ENCODE measurements around the gene UMAD1.
"Not testable (repeated sequence)": the region's sequence is repeated elsewhere in the genome, so short reads cannot be mapped to it uniquely, and the experiment has no call there.

The UMAD1 gene

DNA sequence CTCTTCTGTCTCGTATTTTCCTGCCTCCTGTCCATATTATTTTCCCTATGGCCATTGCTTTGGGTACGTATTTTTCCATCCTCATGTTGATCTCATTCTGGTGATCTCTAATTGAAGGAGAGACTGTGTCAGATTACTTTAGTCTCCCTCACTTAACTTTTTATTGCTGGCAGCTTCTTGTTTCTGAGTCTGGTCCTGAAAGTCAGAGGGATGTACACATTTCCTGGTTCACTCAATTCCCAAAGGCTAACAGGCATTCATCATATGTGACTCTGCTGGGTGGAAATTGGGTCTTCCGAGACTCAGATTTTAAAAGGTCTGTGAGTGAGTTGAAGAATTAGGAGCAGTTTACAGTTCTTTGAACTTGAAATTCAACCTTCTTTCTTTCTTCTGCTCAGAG lies 10.9 kb downstream of the UMAD1 start:
- in situ Hi-C loops (cut with HindIII; ENCODE audit: low sequenced_read_pairs), result no loop called here

DNA sequence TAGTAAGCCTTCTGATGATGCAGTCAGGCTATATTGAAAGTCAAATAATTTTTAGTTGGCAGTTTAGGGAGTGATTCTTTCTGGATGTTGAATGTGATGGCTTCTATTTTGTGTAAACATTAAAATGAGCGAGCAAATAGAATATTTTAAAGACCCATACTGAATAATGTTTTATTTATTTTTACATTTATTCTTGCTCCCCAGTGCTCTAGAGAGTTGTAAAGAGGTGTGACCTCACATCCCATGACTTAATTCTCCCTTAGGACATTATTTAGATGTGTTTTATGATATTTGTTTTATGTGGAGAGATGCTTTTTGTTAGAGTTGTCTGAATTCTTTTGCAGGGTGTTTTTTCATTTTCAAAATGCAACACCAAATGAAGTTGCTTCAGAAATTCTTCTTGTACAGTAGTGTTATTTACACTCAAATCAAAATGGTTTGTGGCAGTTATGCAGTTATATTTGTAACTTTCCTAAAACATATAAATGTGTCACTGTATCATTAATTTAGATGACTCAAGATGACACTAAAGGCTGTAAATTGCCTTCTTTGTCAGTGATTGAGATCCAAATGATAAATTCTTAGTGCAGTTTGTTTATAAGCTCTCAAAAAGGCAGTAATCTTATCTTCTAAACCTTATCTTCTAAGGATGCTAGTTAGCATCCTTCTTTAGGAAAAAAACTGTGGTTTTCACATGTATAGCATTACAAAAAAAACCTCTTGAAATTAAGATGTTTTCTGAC lies 12.4 kb downstream of the UMAD1 start:
- in situ Hi-C loops (cut with HindIII; ENCODE audit: low sequenced_read_pairs), result no loop called here

DNA sequence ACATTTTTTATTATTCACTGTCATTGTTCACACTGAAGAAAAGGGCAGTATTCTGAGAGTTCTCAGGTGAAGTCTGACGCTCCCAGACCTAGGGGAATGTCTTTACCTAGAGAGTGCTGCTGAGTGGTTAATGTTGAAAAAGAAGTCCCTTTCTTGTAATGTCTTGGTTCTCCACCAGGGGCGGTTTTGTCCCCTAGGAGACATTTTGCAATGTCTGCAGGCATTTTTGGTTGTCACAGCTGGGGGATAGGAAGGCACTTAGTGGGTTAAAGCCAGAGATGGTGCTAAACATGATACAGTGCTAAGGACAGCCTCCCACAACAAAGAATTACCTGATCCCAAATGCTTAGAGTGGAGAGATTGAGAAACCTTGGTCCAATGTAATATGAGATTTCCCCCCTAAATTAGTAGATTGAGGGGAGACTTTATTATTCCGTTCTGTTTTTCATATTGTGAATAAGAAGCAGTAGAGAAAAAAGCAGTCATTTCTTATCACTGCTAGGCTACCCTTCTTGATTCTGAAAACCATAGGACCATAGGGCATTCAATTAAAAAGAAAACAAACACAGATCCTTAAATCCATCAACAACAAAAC lies 13.1 kb downstream of the UMAD1 start:
- in situ Hi-C loops (cut with HindIII; ENCODE audit: low sequenced_read_pairs), result no loop called here

GRCh38 chr7:7654964-7655715 lies 14.6 kb downstream of the UMAD1 start:
- in situ Hi-C loops (cut with HindIII; ENCODE audit: low sequenced_read_pairs), result no loop called here

DNA sequence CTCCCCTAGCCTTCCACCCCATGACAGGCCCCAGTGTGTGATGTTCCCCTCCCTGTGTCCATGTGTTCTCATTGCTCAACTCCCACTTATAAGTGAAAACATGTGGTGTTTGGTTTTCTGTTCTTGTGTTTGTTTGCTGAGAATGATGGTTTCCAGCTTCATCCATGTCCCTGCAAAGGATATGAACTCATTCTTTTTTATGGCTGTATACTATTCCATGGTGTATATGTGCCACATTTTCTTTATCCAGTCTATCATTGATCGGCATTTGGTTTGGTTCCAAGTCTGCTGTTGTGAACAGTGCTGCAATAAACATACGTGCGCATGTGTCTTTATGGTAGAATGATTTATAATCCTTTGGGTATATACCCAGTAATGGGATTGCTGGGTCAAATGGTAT lies 15.9 kb downstream of the UMAD1 start:
- in situ Hi-C loops (cut with HindIII; ENCODE audit: low sequenced_read_pairs), result not testable (repeated sequence)

DNA sequence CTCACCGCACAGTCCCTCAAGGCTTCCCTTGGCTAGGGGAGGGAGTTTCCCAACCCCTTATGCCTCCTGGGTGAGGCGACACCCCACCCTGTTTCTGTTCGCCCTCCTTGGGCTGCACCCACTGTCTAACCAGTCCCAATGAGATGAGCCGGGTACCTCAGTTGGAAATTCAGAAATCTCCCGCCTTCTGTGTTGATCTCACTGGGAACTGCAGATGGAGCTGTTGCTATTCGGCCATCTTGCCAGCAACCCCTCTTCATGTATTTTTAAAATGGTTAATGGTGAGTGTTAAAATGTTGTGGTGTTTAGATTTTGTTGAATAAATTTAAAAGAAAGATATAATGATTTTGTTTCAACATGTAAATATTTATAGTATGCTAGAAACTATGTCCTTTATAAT lies 22.0 kb downstream of the UMAD1 start:
- in situ Hi-C loops (cut with HindIII; ENCODE audit: low sequenced_read_pairs), result no loop called here

DNA sequence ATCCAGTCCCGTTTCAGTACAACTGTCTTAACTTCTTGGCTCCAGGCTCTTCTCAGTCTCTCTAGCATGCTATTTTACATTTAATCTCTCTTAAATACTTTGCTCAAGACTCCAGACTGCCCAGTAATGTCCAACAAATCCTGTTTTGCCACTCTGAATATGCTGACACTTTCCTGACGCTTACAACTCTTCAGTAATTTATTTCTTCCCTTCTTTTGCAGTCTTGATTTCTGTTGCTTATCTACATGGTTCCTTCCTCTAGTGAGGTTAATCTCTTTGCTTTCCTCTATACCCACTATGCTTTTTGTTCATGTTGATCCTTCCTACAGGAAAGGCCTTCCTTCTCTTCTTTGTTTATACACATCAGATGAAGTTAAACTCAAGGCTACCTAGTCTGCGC lies 23.7 kb downstream of the UMAD1 start:
- in situ Hi-C loops (cut with HindIII; ENCODE audit: low sequenced_read_pairs), result no loop called here

- in situ Hi-C loops (cut with HindIII; ENCODE audit: low sequenced_read_pairs), result no loop called here
Observed at GRCh38 chr7:7665031-7665430, 24.5 kb downstream of the UMAD1 start.

DNA sequence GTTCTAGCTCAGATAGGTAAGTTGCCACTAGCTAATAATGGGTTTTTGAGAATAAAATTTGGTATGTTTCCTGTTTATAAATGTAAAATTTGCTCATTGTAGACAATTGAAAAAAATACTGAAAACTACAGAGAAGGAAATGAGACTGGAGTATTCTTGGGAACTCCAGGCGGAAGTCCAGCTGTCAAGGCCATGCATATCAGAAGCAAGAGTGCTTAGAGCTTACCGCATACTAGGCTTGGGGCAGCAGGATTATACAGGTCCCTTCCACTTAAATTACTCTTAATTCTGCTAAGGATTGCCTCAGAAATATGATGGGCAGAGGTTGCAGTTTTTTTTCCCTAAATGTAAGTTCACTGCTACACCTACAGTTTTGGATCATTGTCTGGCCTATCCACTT lies 26.6 kb downstream of the UMAD1 start:
- in situ Hi-C loops (cut with HindIII; ENCODE audit: low sequenced_read_pairs), result no loop called here

GRCh38 chr7:7668706-7669105 lies 28.2 kb downstream of the UMAD1 start:
- in situ Hi-C loops (cut with HindIII; ENCODE audit: low sequenced_read_pairs), result no loop called here

DNA sequence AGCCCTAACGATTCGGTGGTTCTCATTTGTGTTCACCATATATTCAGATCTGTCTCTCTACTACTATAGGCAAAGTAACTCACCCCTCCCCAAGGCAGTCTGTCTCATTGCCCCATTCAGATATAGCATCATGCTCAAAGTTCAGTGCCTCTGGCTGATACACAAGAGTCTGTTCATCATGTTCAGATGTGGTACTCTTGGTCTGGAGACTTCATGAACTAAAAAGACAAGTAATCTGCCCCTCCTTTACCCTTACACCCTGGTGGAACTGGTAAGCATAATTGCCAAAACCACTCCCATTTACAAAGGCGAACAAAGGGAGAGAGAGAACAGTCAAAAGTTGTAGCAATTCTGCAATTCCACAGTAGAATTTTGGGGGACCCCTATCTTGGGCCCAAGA lies 29.9 kb downstream of the UMAD1 start:
- in situ Hi-C loops (cut with HindIII; ENCODE audit: low sequenced_read_pairs), result no loop called here

GRCh38 chr7:7671361-7671760 lies 30.8 kb downstream of the UMAD1 start:
- in situ Hi-C loops (cut with HindIII; ENCODE audit: low sequenced_read_pairs), result no loop called here

GRCh38 chr7:7672545-7673239 lies 32.1 kb downstream of the UMAD1 start:
- in situ Hi-C loops (cut with HindIII; ENCODE audit: low sequenced_read_pairs), result no loop called here

DNA sequence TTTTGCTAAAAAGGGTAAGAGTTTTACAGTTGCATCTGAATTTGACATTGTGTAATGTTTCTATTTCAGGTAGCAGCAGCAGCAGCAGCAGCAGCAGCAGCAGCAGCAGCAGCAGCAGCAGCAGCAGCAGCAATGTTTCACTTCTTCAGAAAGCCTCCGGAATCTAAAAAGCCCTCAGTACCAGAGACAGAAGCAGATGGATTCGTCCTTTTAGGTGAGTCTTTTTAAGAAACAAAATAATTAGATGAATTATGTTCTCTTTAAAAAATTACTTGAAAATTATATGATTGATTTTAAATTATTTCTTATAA lies 32.6 kb downstream of the UMAD1 start:
- in situ Hi-C loops (cut with HindIII; ENCODE audit: low sequenced_read_pairs), result no loop called here

DNA sequence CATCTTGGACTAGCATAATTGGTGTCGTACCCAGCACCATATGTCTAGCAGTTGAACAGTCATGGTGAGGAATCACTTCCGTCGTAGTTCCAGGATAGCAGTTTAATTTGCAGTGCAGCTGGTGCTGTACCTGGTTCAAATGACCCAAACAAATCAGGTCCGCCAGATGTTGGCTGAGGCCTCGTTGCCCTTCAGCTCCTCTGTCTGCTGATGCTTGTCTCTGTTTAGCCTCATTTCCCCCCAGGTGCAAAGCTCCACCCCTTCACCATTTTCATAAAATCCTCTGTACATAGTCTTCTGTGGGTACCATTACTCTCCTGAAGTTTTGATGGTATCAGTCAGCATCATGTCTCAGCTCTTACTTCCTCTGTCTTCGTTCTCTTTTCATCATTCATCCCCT lies 35.1 kb downstream of the UMAD1 start:
- in situ Hi-C loops (cut with HindIII; ENCODE audit: low sequenced_read_pairs), result no loop called here

- in situ Hi-C loops (cut with HindIII; ENCODE audit: low sequenced_read_pairs), result not testable (repeated sequence)
Observed at GRCh38 chr7:7679640-7680039, 39.1 kb downstream of the UMAD1 start.

DNA sequence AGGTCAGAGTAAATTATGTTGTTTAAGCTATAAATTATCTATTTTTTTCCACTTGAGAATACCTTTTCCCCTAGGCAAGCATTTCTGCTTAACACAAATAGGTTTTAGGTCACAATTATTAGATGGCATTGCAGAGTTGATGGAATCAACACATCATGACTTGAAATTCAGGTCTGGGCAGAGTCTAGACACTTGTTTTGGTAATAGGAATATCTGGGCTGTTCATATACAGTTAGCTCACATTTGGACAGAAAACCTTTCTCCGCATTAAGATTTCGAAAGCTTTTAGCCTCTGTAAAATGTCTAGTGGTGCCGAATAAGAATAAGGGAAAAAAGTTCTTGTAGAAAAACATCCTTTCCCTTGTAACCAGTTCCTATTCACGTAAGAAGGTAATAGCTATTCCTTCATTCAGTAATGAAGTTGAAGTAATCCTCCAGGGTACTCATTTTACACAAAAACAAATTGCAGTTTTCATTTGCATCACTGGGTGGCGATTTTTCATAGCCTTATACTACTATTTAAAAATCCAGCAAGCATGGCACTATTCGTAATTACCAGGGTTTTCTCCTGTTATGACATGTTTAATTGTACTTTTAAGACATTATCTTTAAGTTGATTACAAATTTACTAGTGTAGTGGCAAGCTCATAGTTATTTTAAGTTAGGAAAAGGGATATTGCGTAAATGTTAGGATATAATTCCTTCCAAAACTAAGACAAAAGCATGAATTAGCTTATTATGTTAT lies 40.8 kb downstream of the UMAD1 start:
- in situ Hi-C loops (cut with HindIII; ENCODE audit: low sequenced_read_pairs), result no loop called here

DNA sequence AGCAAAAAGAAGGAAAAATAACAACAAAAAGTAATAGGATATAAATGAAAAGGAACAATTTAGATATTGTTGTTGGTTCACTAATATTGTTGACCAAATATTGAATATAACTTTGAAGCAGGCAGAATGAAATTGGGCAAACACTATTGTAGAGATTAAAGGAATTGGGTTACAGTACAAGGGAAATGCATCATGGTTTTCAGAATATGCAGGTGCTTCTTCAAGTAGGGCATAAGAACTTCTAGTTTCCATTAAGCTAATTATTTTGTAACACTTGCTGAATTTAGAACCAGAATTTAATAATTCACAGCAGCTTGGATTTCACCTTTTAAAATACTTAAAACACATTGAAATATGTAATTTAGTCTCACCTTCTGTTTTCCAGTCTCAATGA lies 41.4 kb downstream of the UMAD1 start:
- in situ Hi-C loops (cut with HindIII; ENCODE audit: low sequenced_read_pairs), result no loop called here

DNA sequence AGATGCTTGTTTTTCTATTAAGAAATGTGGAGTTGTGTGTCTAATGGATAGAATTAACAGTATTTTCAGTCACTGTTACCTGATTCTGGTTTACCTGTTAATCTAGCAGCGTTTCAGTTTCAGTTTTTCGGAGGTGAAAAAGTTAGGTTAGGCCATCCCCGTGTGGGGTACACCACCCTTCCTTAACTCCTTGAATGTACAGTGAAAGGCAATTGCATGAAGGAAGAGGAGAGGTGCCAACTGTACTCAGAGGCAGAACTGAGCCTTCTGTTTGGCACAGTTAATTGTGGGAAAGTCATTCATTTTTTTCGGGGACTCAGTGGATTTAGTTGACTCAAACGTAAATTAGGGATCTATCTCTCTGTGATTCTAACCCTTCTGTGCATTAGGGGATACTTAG lies 42.3 kb downstream of the UMAD1 start:
- in situ Hi-C loops (cut with HindIII; ENCODE audit: low sequenced_read_pairs), result no loop called here

DNA sequence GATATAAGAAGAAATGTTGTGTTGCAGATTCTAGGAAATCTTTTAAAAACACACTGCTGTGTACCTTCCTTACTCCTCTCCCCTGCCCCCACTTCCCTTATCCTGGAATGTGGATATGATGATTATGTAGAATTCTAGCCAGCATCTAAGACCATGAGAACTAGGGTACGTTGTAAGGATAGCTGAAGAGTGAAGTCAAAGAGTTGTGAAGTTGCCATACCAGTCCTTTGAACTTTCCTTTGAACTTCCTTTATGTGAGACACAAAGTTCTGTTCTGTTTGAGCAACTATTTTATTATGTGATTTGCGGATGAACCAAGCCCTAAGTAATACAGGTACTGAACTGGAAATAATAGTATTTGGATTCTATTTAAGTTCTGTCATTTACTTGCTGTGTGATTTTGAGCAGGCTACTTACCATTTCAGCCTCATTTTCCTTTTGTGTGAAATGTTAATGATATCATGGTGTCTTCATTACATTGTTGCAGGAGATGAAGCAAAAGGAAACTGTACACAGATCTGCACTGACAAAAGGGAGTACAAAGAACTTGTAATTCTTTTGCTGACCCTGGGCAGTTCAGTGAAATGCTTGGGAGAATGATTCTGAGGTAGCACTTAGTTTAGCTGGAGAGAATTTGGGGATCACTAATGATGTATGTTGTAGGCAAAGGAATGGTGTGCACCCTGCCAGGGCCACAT lies 46.4 kb downstream of the UMAD1 start:
- in situ Hi-C loops (cut with HindIII; ENCODE audit: low sequenced_read_pairs), result no loop called here

Measured in endothelial cell of hepatic sinusoid (primary cell).